NCI-H2196 treated with DMSO at 0.1 percent for 48 hours (cell line): ENCODE measurements around the gene LRRC45.

Experiments used
- DNase-seq: peaks from one replicate; lab custom pipeline; 2025; ENCODE audit not compliant: unreplicated experiment; lab: John Stamatoyannopoulos, UW

Gene LRRC45

DNA sequence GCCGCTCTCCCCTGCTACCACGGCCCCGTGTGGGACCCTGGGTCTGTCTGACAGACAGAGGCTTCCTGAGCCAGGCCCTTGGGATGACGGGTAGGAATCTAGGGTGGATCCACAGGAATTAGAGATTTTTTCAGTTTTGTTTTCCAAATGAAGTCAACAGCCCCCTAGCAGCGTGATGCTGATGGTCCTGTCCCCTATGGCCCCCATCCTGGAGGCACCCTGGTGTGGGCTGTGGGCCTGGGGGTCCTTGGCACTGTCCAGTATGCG lies 15.9 kb upstream of the LRRC45 start:
- no peak for DNase-seq

- DNase-seq = no peak
These were observed 15.4 kb upstream of the LRRC45 start for GRCh38 chr17:82007495-82008257.

- no peak for DNase-seq
These were observed 14.7 kb upstream of the LRRC45 start for GRCh38 chr17:82008258-82008940.

GRCh38 chr17:82008941-82009405 lies 14.1 kb upstream of the LRRC45 start:
- DNase-seq = no peak

- DNase-seq = no peak
These were observed 13.7 kb upstream of the LRRC45 start for GRCh38 chr17:82009413-82009812.

DNA sequence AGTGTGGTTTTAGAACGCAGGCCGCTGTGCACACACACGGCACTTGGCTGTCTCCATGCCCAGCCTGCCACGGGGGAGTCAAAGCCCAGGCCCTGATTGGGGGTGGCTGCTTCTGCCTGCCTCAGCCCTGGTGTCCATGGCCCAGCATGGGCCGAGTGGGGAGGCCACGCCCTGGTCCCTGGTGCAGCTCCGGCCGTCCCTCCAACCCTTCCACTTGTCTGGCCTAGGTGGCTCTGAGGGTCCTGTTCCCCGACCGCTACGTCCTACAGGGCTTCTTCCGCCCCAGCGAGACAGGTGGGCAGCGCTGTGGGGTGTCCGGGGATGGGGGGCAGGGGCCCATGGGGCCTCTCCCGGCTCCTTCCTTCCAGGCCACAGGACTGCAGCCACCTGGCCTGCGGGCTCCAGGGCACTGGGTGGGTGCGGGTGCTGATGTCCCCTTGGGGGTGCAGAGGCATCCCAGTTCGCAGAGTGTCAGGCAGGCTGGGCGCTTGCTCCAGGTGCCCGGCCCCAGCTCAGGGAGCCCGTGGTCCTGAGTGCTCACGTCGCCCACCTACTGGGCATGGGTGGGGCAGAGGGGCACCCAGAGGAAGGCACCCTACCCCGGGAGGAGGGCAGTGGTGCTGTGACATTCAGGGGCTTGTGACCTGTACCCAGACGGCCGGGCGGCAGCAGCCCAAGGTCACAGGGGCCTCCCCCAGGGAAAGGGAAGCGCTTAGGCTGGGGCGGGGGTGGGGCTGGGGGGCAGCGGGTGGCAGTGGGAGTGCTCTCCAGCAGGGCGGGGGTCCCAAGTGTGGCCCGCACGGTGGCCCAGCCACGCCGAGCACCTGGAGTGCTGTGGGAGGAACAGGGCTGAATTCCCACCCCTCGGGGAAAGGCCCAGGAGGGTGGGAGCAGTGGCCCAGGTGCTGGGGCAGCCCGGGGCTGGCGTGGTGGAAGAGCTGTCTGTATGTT lies 12.3 kb upstream of the LRRC45 start:
- DNase-seq = no peak

DNA sequence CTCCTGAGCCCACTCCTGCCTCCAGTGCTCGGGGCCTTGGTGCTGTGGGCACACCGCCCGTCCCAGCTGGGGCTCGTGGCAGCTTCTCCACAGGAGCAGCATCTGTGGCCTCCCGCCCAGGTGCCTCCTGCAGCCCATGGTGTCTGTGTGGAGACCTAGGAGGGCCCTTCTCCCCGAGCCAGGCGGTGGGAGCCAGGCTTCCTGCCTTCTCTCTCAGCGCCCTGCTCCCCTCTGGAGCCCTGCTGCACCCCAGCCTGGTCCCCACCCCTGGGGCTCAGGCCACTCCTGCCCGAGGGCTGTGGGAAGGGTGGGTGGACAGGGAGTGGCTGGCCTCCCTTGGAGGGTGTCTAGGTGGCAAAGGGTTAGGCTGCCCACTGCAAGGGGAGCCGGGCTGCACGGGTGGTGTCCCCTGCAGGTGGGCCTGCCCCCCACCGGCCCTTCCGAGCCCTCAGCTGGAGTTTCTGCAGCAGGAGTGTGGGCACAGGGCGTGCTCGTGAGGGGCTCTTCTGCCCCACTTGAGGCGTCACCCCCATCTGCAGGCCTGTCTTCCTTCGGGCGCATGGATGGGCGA lies 11.4 kb upstream of the LRRC45 start:
- no peak for DNase-seq

GRCh38 chr17:82012261-82012639 lies 10.9 kb upstream of the LRRC45 start:
- no peak for DNase-seq

- peak; percentile 37 for DNase-seq
These were observed 10.3 kb upstream of the LRRC45 start for GRCh38 chr17:82012640-82013295.

DNA sequence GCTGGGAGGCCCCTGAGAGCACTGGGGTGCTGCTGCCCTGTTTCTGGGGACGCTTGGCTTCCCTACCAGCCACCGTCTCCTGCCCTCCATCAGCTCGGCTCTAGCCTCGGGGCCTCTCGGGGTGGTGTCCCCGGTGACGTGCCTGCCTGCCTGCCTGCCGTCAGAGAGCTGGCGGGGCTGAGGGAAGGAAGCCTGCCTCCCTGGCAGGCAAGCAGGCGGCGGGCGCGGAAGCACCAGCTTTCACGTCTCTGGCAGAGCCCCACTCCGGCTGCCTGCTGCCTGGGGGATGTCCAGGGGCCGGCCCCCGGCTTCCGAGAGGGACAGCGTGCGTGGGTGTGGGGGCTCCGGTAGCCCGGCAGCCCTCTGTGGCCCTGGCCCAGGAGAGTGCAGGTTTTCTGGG lies 9.8 kb upstream of the LRRC45 start:
- DNase-seq = no peak

DNA sequence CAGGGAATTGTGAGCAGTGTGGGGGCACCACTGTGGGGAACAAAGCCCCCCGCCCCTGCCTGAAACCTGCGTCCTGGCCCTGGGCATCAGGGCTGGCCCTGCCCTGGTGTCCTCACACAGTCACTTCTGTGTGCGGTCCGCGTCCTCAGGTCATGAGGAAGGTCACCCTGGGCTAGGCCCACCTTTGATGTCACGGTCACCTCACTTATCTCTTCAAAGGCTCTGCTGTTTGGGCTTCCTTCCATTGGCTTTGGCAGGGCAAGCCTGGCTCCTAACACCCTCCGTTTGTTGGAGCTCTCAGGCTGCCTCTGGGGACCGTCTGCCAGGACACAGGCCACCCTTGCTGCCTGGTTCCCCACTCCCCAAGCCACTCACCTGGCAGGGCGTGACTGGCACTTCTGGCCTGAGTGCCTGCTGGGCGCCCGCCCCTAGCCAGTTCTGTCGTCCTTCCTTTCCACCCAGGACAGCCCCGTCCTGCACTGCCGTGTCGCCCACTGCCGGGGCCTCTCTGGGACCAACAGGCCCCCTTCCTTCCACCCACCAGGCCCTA lies 9.3 kb upstream of the LRRC45 start:
- DNase-seq = no peak

DNA sequence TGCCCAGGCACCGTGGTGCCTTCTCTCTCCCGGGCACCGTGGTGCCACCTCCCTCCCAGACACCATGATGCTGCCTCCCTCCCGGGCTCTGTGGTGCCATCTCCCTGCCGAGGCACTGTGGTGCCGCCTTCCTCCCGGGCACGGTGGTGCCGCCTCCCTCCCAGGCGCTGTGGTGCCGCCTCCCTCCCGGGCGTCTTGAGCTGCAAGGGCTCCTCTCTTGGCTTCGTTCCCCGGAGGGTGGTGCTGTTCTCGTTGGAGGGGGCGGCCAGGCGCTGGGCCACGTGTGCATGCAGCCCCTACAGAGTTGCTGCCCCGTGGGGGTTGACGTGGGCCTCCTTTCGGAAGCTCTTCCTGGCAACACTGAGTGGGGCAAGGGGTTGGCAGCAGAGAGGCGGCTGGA lies 8.7 kb upstream of the LRRC45 start:
- DNase-seq = no peak

DNA sequence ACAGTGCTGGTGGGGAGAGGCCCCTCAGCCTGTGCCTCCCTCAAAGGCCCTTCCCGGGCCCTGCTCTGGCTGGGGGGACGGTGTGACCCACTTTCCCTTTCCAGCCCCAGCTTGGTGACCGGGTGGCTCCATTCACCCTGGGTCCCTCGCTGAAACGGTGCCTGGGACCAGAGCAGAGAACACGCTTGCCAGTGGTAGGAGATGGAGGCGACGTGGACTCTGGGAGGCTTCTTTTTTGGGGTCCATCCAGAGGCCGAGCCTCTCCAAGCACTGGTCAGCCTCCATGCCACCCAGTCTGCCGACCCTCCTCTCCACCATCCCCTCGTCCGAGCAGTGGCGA lies 8.2 kb upstream of the LRRC45 start:
- DNase-seq = no peak

DNA sequence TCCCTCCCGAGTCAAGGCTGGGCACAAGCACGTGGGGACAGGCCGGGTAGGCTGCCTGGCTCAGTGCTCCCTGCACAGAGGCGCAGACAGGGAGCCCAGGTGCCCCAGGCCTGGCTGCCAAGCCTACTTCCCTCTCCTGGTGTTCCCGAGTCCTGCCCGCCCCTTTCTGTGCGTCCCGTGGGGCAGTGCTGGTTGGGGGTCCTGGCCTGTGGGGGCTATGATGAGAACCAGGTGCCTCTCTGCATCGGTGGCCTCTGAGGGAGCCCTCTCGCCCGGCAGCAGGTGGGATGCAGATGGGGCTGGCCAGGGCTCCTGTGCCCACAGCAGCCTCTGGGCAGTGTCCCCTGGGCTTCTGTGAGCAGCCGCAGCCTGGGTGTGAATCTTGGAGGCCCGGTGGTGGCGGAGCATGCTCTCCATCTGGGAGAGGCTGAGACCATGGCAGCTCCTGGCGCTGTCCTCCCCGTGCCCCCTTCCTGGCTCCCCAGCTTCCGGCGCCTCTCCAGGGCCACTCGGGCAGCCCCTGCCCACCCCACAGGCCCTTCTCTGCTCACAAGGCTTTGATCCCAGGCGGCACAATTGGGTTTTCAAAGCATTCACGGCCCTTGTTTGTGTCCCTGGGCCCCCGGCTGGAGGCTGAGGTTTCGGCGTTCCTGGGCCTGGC lies 7.7 kb upstream of the LRRC45 start:
- DNase-seq = no peak

GRCh38 chr17:82016061-82016874 lies 6.8 kb upstream of the LRRC45 start:
- DNase-seq = no peak

- DNase-seq = no peak
These were observed 6.1 kb upstream of the LRRC45 start for GRCh38 chr17:82016875-82017459.

DNA sequence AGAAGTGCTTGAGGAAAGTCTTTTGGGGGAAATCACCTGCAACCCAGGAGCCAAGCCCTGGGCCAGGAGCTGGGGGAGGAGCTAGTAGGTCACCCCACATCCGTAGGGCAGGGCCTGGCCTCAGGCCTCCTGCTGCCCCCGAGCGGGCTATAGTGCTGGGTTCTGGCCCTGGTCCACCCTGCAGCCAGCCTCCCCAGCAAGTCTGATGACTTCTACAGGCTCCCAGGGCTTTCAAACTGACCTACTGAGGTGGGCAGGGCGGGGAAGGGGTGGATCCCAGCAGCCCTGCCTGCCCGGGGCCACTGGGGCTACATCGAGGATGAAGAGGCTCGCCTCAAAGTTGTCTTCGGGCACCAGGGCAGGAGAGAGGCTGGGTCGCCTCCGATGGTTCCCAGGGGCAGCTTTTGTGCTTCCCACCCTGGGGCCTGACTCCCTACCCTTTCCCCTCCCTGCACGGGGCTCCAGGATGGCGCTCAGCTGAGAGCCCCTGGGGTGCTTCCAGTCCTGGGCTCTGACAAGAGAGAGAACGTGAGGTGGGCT lies 5.4 kb upstream of the LRRC45 start:
- DNase-seq = no peak

DNA sequence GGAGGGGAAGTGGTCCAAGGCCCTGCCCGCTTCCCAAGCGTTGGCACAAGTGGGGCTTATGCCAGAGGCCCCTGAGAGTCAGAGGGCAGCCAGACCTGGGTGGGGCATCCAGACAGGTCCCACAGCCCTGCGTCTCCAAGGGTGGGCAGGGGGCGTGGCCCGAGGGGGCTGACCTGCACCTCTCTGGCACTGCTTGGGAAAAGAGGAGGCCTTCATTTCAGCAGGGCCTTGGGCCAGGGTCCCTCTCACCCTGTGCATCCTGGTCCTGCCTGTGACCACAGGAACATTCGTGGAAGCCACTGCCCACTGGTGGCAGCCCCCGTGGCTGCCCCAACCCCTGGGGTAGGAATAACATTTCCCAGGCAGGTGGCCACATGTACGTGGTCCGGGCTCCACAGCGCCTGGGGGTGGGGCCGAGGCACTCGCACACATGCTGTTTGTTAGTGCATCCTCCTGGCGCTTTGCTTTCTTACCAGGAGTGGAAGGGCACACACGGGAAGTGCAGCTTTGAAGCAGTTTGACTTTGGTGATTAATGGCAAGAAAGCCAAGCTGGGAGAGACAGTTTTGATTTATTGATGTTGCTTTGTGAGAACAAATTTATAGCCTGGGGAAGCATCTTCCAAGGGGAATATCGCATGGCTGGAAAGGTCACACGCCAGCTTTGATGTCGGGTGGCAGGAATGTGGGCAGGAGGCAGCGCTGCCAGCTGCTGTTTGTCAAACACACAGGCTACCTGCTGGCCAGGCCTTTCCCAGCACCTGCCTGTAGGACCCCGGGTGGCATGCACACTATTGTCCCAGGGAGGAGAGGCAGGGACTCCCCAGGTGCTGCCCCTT lies 4.7 kb upstream of the LRRC45 start:
- peak; percentile 65 for DNase-seq
